IMR-90 (cell line): ENCODE data around the gene ATG14. TPM values are rescaled to one million over a fixed set of nuclear protein-coding genes. Genes with fewer than 3 reads are reported as not detected.

ENCODE experiments used
- ATAC-seq: fragments of 200-7000 bp; cut with Tn5 transposase; 2 replicates; pipeline ENCODE4 v1.9.1; 2020; ENCODE audit warnings: low read depth, mild to moderate bottlenecking, moderate library complexity
- BruUV-seq: library from RNA; stranded (reverse); fragments of 400-500 nt; replicated peaks from 2 replicates; lab custom pipeline; 2021; lab: Mats Ljungman, UMichigan
- CTCF ChIA-PET: fragments of 300-600 bp; formaldehyde crosslinking; extraction: SDS; loops from one replicate; lab custom pipeline; 2021; ENCODE audit warnings: antibody characterized with exemption; lab: Yijun Ruan, JAX
- POLR2A ChIA-PET: fragments of 300-600 bp; sonication (Branson Sonifier 250); formaldehyde crosslinking; loops from one replicate; lab custom pipeline; 2022; ENCODE audit warnings: antibody characterized with exemption; ENCODE audit not compliant: unreplicated experiment; lab: Charles Lee
- DNase-seq: peaks from one replicate; pipeline ENCODE4 v3.0.0; 2013
- H2AFZ ChIP-seq: replicated peaks from 2 replicates; pipeline ENCODE3; 2013; ENCODE audit warnings: low read length, mild to moderate bottlenecking; ENCODE audit not compliant: poor library complexity
- H2AK5ac ChIP-seq: 2 replicates; pipeline ENCODE4 v1.6.1; 2013; ENCODE audit warnings: low read depth, low read length, inconsistent platforms
- H2AK9ac ChIP-seq: replicated peaks from 2 replicates; pipeline ENCODE3; 2013; ENCODE audit warnings: mild to moderate bottlenecking, low read depth, low read length, moderate library complexity; ENCODE audit not compliant: poor library complexity
- H2BK120ac ChIP-seq: 2 replicates; pipeline ENCODE4 v1.6.1; 2013; ENCODE audit warnings: low read depth, low read length, inconsistent platforms
- H2BK15ac ChIP-seq: 3 replicates; pipeline ENCODE4 v1.6.1; 2013; ENCODE audit warnings: low read depth, low read length, inconsistent platforms
- H2BK20ac ChIP-seq: 2 replicates; pipeline ENCODE4 v1.6.1; 2013; ENCODE audit warnings: low read depth, mild to moderate bottlenecking, inconsistent platforms, low read length, moderate library complexity
- H2BK5ac ChIP-seq: 2 replicates; pipeline ENCODE4 v1.6.1; 2013; ENCODE audit warnings: mild to moderate bottlenecking, low read depth, low read length, inconsistent platforms; ENCODE audit not compliant: poor library complexity, severe bottlenecking
- H3K14ac ChIP-seq: replicated peaks from 2 replicates; pipeline ENCODE4 v1.6.1; 2013; ENCODE audit warnings: low read depth, low read length, inconsistent platforms
- H3K18ac ChIP-seq: 2 replicates; pipeline ENCODE4 v1.6.1; 2013; ENCODE audit warnings: low read depth, low read length, control low read depth
- H3K23ac ChIP-seq: 2 replicates; pipeline ENCODE4 v1.6.1; 2013; ENCODE audit warnings: low read depth, low read length, inconsistent platforms
- H3K27ac ChIP-seq: 2 replicates; pipeline ENCODE4 v1.5.1; 2013; ENCODE audit warnings: mild to moderate bottlenecking, control low read depth, low read length; ENCODE audit not compliant: insufficient read depth
- H3K27me3 ChIP-seq: 2 replicates; pipeline ENCODE4 v1.6.1; 2013; ENCODE audit warnings: low read length; ENCODE audit not compliant: control insufficient read depth, insufficient read depth
- H3K36me3 ChIP-seq: 2 replicates; pipeline ENCODE4 v1.6.1; 2013; ENCODE audit warnings: low read length, mixed read lengths; ENCODE audit not compliant: control insufficient read depth, insufficient read depth
- H3K4ac ChIP-seq: 2 replicates; pipeline ENCODE4 v1.6.1; 2013; ENCODE audit warnings: low read depth, low read length, inconsistent platforms
- H3K4me1 ChIP-seq: 2 replicates; pipeline ENCODE4 v1.6.1; 2013; ENCODE audit warnings: low read length, mixed read lengths; ENCODE audit not compliant: control insufficient read depth, insufficient read depth
- H3K4me2 ChIP-seq: 2 replicates; pipeline ENCODE4 v1.6.1; 2013; ENCODE audit warnings: low read depth, mild to moderate bottlenecking, control low read depth, low read length, moderate library complexity
- H3K4me3 ChIP-seq: 2 replicates; pipeline ENCODE4 v1.5.1; 2013; ENCODE audit warnings: low read depth, mild to moderate bottlenecking, control low read depth, low read length, moderate library complexity; ENCODE audit not compliant: insufficient read depth
- H3K56ac ChIP-seq: 2 replicates; pipeline ENCODE4 v1.6.1; 2013; ENCODE audit warnings: low read length, inconsistent platforms; ENCODE audit not compliant: insufficient read depth; ENCODE audit errors: extremely low read depth
- H3K79me1 ChIP-seq, 2 experiments: 2 replicates each; pipeline ENCODE4 v1.6.1; 2013; ENCODE audit warnings: low read length in 2 of 2, inconsistent platforms in 1 of 2, low read depth in 1 of 2
- H3K9ac ChIP-seq: 2 replicates; pipeline ENCODE4 v1.6.1; 2013; ENCODE audit warnings: low read depth, low read length, control low read depth
- H3K9me1 ChIP-seq: 2 replicates; pipeline ENCODE4 v1.6.1; 2013; ENCODE audit warnings: low read length, inconsistent platforms; ENCODE audit not compliant: insufficient read depth
- H3K9me3 ChIP-seq: 2 replicates; pipeline ENCODE4 v1.6.1; 2013; ENCODE audit warnings: low read length; ENCODE audit not compliant: control insufficient read depth, insufficient read depth
- H4K20me1 ChIP-seq: 2 replicates; pipeline ENCODE4 v1.6.1; 2013; ENCODE audit warnings: low read length, inconsistent platforms; ENCODE audit not compliant: insufficient read depth
- H4K5ac ChIP-seq: 2 replicates; pipeline ENCODE4 v1.6.1; 2013; ENCODE audit warnings: mild to moderate bottlenecking, low read depth, low read length, control low read depth
- H4K8ac ChIP-seq, 2 experiments: 2 replicates each; pipeline ENCODE4 v1.6.1; 2013; ENCODE audit warnings: low read depth in 2 of 2, low read length in 2 of 2, control low read depth in 1 of 2, inconsistent platforms in 1 of 2
- H4K91ac ChIP-seq: 2 replicates; pipeline ENCODE4 v1.6.1; 2013; ENCODE audit warnings: low read depth, low read length, inconsistent platforms; ENCODE audit not compliant: insufficient read depth
- RFX5 ChIP-seq: IDR thresholded peaks from 2 replicates; pipeline ENCODE4 v1.8.0; 2012; ENCODE audit warnings: low read depth, mild to moderate bottlenecking, low read length, moderate library complexity
- WGBS, 2 experiments: methylation state at CpG; one replicate each; pipeline versions ENCODE4 v1.1.5 to v1.1.7; 2013; ENCODE audit warnings: missing lambda C conversion rate in 2 of 2; ENCODE audit not compliant: insufficient read length in 1 of 2; ENCODE audit errors: extremely low coverage in 2 of 2; 5-methylcytosine and 5-hydroxymethylcytosine counted together
- dilution Hi-C: fragments of 300-500 bp; cut with HindIII; formaldehyde crosslinking; loops from one replicate; pipeline ENCODE4 v1.14.3; 2018; ENCODE audit warnings: low sequenced_read_pairs; ENCODE audit not compliant: unreplicated experiment
- in situ Hi-C: fragments of 300-500 bp; cut with MboI; formaldehyde crosslinking; loops from 3 replicates; pipeline ENCODE4 v1.14.3; 2019; ENCODE audit warnings: low sequenced_read_pairs, inconsistent platforms, mixed read lengths
- intact Hi-C: fragments of 100-400 bp; cut with micrococcal nuclease; formaldehyde crosslinking; loops from 2 replicates; pipeline ENCODE4 v1.10.0; 2022
- polyA plus RNA-seq, 3 experiments: library from polyadenylated mRNA; depleted of rRNA; stranded (reverse); fragments of >200 nt; gene quantifications; 2 replicates each; pipeline ENCODE4 v1.2.3, GENCODE V29; 2012; ENCODE audit warnings: low replicate concordance in 1 of 3
- total RNA-seq: library from RNA; depleted of rRNA; stranded (reverse); fragments of >200 nt; gene quantifications from 2 replicates; pipeline ENCODE4 v1.2.3, GENCODE V29; 2012

The ATG14 gene
- total and polyA plus RNA-seq, 2 of the 4 experiments (the other 2 are of a cell fraction) = 5.0 to 12.4 TPM

DNA sequence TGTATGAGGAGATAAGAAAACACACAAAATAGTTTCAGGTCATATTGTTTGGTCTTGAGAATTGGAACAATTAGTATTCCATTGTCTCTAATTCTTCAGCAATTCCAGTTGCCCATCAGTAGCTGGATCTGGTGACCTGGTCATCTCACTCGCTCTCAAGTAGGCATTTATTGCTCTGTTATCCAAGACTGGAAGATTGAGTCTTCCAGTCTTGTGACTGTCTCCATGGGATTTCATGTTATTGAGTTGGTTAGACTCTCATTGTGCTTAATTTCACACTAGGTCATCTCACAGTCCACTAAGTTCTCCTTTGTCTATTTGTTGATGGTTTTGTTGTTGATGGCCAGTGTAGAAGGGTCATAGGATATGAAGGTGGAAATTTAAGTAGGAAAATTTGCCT is 92.9 kb downstream of the ATG14 start:
- no peak overlapping the region for H3K4me3 ChIP-seq
- intact Hi-C loops (no loop called here), in situ Hi-C loops (no loop called here), dilution Hi-C loops (no loop called here)
- peaks cover 5% of the 10 kb centered on the region; the same call in 1 of the 2 replicates for H3K9me1 ChIP-seq
- H3K56ac ChIP-seq = no peak overlapping the region
- TF ChIP-seq RFX5 = no peak
- peaks cover 3% of the 10 kb centered on the region; the same call in 1 of the 2 replicates for H4K20me1 ChIP-seq
- no peak for DNase-seq
- no peak overlapping the region for H3K9ac ChIP-seq
- H3K79me1 ChIP-seq = peaks cover 29 to 36% of the 10 kb centered on the region in 2 experiments
- no peak overlapping the region for H3K23ac ChIP-seq
- no peak for ATAC-seq
- POLR2A ChIA-PET = interaction anchor here (0.7 kb wide), 1 partner anchor 10 kb away, joined by 5 read pairs; no protein-coding TSS in a partner anchor
- H3K4me1 ChIP-seq = no peaks in the 10 kb centered on the region
- no peak overlapping the region for H2AFZ ChIP-seq
- CTCF ChIA-PET = no interaction called here
- no peak overlapping the region for H2BK120ac ChIP-seq
- H3K36me3 ChIP-seq = peaks cover 1% of the 10 kb centered on the region; the same call in 1 of the 2 replicates
- H3K4ac ChIP-seq = no peak overlapping the region
- H2BK5ac ChIP-seq = no peak overlapping the region
- H3K14ac ChIP-seq = no peak overlapping the region
- no TSS peak for BruUV-seq
- no peaks in the 10 kb centered on the region for H3K27me3 ChIP-seq
- H3K27ac ChIP-seq = no peak overlapping the region
- no peak overlapping the region for H4K5ac ChIP-seq
- H4K8ac ChIP-seq = no peak overlapping the region
- no peak overlapping the region for H2BK20ac ChIP-seq
- H2BK15ac ChIP-seq = no peak overlapping the region
- no CpG with 5 or more reads among the region's 1 CpG for WGBS, 2 experiments
- no peaks in the 10 kb centered on the region for H3K9me3 ChIP-seq
- H3K4me2 ChIP-seq = no peak overlapping the region
- H4K91ac ChIP-seq = no peak overlapping the region
- no peak overlapping the region for H3K18ac ChIP-seq
- H2AK5ac ChIP-seq = no peak overlapping the region
- no peak overlapping the region for H2AK9ac ChIP-seq
